ENCODE results near the gene HUS1. TPM values are rescaled to one million over a fixed set of nuclear protein-coding genes. Genes with fewer than 3 reads are reported as not detected.

Gene HUS1
- total and polyA plus RNA-seq, 2 of the 13 experiments (the other 11 are each of a cell fraction or from before 2014, with no cell fraction given) = 14.8 to 16.9 TPM

GRCh38 chr7:47991741-47992311 is 12.4 kb upstream of the HUS1 start (continued):
- TF ChIP-seq KLF16 (CRISPR knock-in tag; IDR thresholded peaks at IDR 0.05) = no peak
- TF ChIP-seq BCLAF1 (IDR thresholded peaks at IDR 0.05) = no peak
- no peak for TF ChIP-seq ZNF678 (CRISPR knock-in tag; IDR thresholded peaks at IDR 0.05)
- peak; percentile 72 for TF ChIP-seq SP5 (CRISPR knock-in tag; IDR thresholded peaks at IDR 0.05; ENCODE audit: borderline replicate concordance, low read depth)
- no peak for TF ChIP-seq ZBTB26 (CRISPR knock-in tag; IDR thresholded peaks at IDR 0.05; ENCODE audit: borderline replicate concordance)
- TF ChIP-seq CCAR2 (optimal IDR thresholded peaks at IDR 0.05; ENCODE audit: low read depth, low read length) = no peak
- TF ChIP-seq MTF1 (CRISPR knock-in tag; IDR thresholded peaks at IDR 0.05) = no peak
- 0 out of 2 replicates have a peak, but pooled peaks have one; percentile 28 for TF ChIP-seq HIVEP1 (CRISPR knock-in tag; IDR thresholded peaks at IDR 0.05)
- TF ChIP-seq MAFF (IDR thresholded peaks at IDR 0.05; ENCODE audit: low read depth, low read length) = no peak
- TF ChIP-seq ZNF276 (CRISPR knock-in tag; IDR thresholded peaks at IDR 0.05; ENCODE audit: low read depth) = no peak
- no peak for TF ChIP-seq SMYD3 (CRISPR knock-in tag; IDR thresholded peaks at IDR 0.05)
- TF ChIP-seq TP53 (CRISPR knock-in tag; conservative IDR thresholded peaks at IDR 0.05) = no peak
- TF ChIP-seq POGZ (CRISPR knock-in tag; IDR thresholded peaks at IDR 0.05) = peak; percentile 62; the same call in 1 of the 2 replicates
- TF ChIP-seq AFF4 (CRISPR knock-in tag; IDR thresholded peaks at IDR 0.05) = no peak
- peak; percentile 62 for TF ChIP-seq RXRA (CRISPR knock-in tag; IDR thresholded peaks at IDR 0.05)
- no peak for TF ChIP-seq TBX3 (IDR thresholded peaks at IDR 0.05; ENCODE audit: borderline replicate concordance)
- no peak for TF ChIP-seq MLXIP (CRISPR knock-in tag; IDR thresholded peaks at IDR 0.05; ENCODE audit: borderline replicate concordance)
